Fibroblast of lung (primary cell): ENCODE results near the gene XCL2. TPM values are rescaled to one million over a fixed set of nuclear protein-coding genes. Genes with fewer than 3 reads are reported as not detected.

Source experiments
- DNase-seq, 2 donors: peaks; one replicate each; pipeline versions ENCODE4 v3.0.0 to v3.0.0-alpha.2; 2010; ENCODE audit warnings: low read depth in 2 of 2
- H2AFZ ChIP-seq: 2 replicates; pipeline ENCODE4 v1.5.1; 2012; ENCODE audit warnings: low read length, control low read depth, inconsistent platforms
- H3K27ac ChIP-seq: 2 replicates; pipeline ENCODE4 v1.5.1; 2011; ENCODE audit warnings: low read length, control low read depth; ENCODE audit not compliant: insufficient read depth
- H3K27me3 ChIP-seq: 2 replicates; pipeline ENCODE4 v1.5.1; 2011; ENCODE audit warnings: mild to moderate bottlenecking, low read length; ENCODE audit not compliant: control insufficient read depth, insufficient read depth
- H3K36me3 ChIP-seq: 2 replicates; pipeline ENCODE4 v1.5.1; 2011; ENCODE audit warnings: low read length; ENCODE audit not compliant: control insufficient read depth, insufficient read depth
- H3K4me1 ChIP-seq: 2 replicates; pipeline ENCODE4 v1.5.1; 2011; ENCODE audit warnings: low read length; ENCODE audit not compliant: control insufficient read depth, insufficient read depth; ENCODE audit errors: extremely low read depth
- H3K4me2 ChIP-seq: 2 replicates; pipeline ENCODE4 v1.5.1; 2011; ENCODE audit warnings: low read length, control low read depth; ENCODE audit not compliant: insufficient read depth; ENCODE audit errors: extremely low read depth
- H3K4me3 ChIP-seq, 4 experiments: fragments of 200-600 bp in 1 of 4; sonication (generic) in 1 of 4; replicated peaks in 1 of 4; 2 replicates each; pipeline ENCODE4 v1.5.1; 2011 to 2016; ENCODE audit warnings: low read length in 4 of 4, low read depth in 3 of 4, mild to moderate bottlenecking in 3 of 4, control low read depth in 2 of 4, inconsistent platforms in 1 of 4, mixed read lengths in 1 of 4; ENCODE audit not compliant: insufficient read depth in 1 of 4; ENCODE audit errors: control extremely low read depth in 1 of 4
- H3K79me2 ChIP-seq: 2 replicates; pipeline ENCODE4 v1.5.1; 2012; ENCODE audit warnings: mild to moderate bottlenecking, low read length, inconsistent platforms; ENCODE audit not compliant: control insufficient read depth, insufficient read depth
- H3K9ac ChIP-seq: 2 replicates; pipeline ENCODE4 v1.5.1; 2011; ENCODE audit warnings: mild to moderate bottlenecking, low read length, control low read depth; ENCODE audit not compliant: insufficient read depth
- H3K9me3 ChIP-seq: 2 replicates; pipeline ENCODE4 v1.5.1; 2012; ENCODE audit warnings: low read depth, low read length; ENCODE audit not compliant: control insufficient read depth, insufficient read depth
- H4K20me1 ChIP-seq: 2 replicates; pipeline ENCODE4 v1.5.1; 2011; ENCODE audit warnings: low read length; ENCODE audit not compliant: control insufficient read depth, insufficient read depth; ENCODE audit errors: extremely low read depth
- EZH2 ChIP-seq: IDR thresholded peaks from 2 replicates; pipeline ENCODE4 v1.5.1; 2012; ENCODE audit warnings: low read length, control low read depth, mild to moderate bottlenecking; ENCODE audit errors: missing control alignments
- polyA plus RNA-seq, 2 donors: library from polyadenylated mRNA; depleted of rRNA in 1 of 2; stranded (reverse) in 1 of 2; unstranded in 1 of 2; fragments of >200 nt; gene quantifications; 2 replicates each; pipeline ENCODE4 v1.2.1, GENCODE V29; 2011 to 2012; ENCODE audit warnings: missing spikeins in 1 of 2
- total RNA-seq: library from RNA; depleted of rRNA; stranded (reverse); fragments of >200 nt; gene quantifications from 2 replicates; pipeline ENCODE4 v1.2.1, GENCODE V29; 2014
- TF ChIP-seq, protein P1 (sequence below), 2 donors: IDR thresholded peaks in 1 of 2; conservative IDR thresholded peaks in 1 of 2; 1 replicate in 1 of 2; 2 replicates in 1 of 2; pipeline ENCODE4 v1.5.1; 2011 to 2012; ENCODE audit warnings: low read length in 2 of 2, control low read depth in 1 of 2, inconsistent platforms in 1 of 2, low read depth in 1 of 2, mild to moderate bottlenecking in 1 of 2

XCL2 gene
- total and polyA plus RNA-seq, 2 donors (not counting 1 experiment from before 2014, with no cell fraction given), result not detected

DNA sequence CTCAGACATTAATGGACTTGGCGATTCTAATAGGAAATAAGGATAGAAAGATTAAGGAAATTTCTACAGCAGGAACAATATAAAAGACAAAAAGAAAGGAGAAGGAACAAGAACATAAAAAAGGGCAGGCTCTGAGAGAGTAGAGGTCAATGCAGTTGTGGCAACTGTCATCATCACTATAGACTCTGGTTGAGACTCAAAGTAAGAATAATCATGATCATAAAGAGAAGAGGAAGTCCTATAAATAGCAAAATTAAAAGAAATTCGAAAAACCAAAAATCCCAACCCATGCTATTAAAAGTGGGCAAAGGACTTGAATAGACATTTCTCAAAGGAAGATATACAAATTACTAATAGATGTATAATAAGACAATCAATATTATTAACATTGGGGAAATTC, 18.2 kb upstream of the XCL2 start:
- no peaks in the 10 kb centered on the region for H3K4me1 ChIP-seq

DNA sequence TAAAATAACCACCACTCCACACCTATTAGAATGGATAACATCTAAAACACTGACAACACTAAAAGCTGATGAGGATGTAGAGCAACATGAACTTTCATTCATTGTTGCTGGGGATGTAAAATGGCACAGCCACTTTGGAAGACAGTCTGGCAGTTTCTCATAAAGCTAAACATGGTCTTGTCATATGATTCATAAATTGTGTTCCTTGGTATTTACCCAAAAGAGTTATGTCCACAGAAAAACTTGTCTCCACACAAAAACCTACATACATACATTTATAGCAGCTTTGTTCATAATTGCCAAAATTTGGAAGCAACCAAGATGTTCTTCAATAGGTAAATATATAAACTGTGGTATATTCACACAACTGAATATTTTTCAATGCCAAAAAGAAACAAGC, 16.6 kb upstream of the XCL2 start:
- Histone ChIP-seq H3K36me3 (no peaks in the 10 kb centered on the region), H3K4me2 (no peak overlapping the region), H3K27me3 (no peaks in the 10 kb centered on the region), H3K9me3 (no peaks in the 10 kb centered on the region), H2AFZ (no peak overlapping the region), H3K4me3 (no peak overlapping the region), H4K20me1 (no peaks in the 10 kb centered on the region), H3K9ac (no peak overlapping the region), H3K4me1 (no peaks in the 10 kb centered on the region), H3K79me2 (no peaks in the 10 kb centered on the region), H3K27ac (no peak overlapping the region)
- no peak for DNase-seq
- no peak for TF ChIP-seq EZH2
- TF ChIP-seq, protein P1, sequence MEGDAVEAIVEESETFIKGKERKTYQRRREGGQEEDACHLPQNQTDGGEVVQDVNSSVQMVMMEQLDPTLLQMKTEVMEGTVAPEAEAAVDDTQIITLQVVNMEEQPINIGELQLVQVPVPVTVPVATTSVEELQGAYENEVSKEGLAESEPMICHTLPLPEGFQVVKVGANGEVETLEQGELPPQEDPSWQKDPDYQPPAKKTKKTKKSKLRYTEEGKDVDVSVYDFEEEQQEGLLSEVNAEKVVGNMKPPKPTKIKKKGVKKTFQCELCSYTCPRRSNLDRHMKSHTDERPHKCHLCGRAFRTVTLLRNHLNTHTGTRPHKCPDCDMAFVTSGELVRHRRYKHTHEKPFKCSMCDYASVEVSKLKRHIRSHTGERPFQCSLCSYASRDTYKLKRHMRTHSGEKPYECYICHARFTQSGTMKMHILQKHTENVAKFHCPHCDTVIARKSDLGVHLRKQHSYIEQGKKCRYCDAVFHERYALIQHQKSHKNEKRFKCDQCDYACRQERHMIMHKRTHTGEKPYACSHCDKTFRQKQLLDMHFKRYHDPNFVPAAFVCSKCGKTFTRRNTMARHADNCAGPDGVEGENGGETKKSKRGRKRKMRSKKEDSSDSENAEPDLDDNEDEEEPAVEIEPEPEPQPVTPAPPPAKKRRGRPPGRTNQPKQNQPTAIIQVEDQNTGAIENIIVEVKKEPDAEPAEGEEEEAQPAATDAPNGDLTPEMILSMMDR (conservative IDR thresholded peaks at IDR 0.05 in 1 of 2, IDR thresholded peaks at IDR 0.05 in 1 of 2; ENCODE audit: low read depth in 1 of 2, low read length in 2 of 2), result no peak

More for the DNA sequence above, 18.2 kb upstream of the XCL2 start:
- Histone ChIP-seq H3K9me3 (no peaks in the 10 kb centered on the region), H2AFZ (no peak overlapping the region), H3K4me2 (no peak overlapping the region), H3K79me2 (no peaks in the 10 kb centered on the region), H3K9ac (no peak overlapping the region), H3K27ac (no peak overlapping the region), H4K20me1 (no peaks in the 10 kb centered on the region), H3K36me3 (no peaks in the 10 kb centered on the region), H3K27me3 (no peaks in the 10 kb centered on the region), H3K4me3 (no peak overlapping the region)
- no peak for DNase-seq
- TF ChIP-seq, protein P1 (conservative IDR thresholded peaks at IDR 0.05 in 1 of 2, IDR thresholded peaks at IDR 0.05 in 1 of 2; ENCODE audit: low read depth in 1 of 2, low read length in 2 of 2), result no peak
- no peak for TF ChIP-seq EZH2

- H3K79me2 ChIP-seq, result no peaks in the 10 kb centered on the region
- TF ChIP-seq EZH2, result no peak
- TF ChIP-seq, protein P1 (conservative IDR thresholded peaks at IDR 0.05 in 1 of 2, IDR thresholded peaks at IDR 0.05 in 1 of 2; ENCODE audit: low read depth in 1 of 2, low read length in 2 of 2), result no peak
- no peak overlapping the region for H3K4me2 ChIP-seq
- no peak overlapping the region for H3K9ac ChIP-seq
- no peaks in the 10 kb centered on the region for H3K36me3 ChIP-seq
- no peak overlapping the region for H2AFZ ChIP-seq
- no peak overlapping the region for H3K27ac ChIP-seq
- H3K9me3 ChIP-seq, result no peaks in the 10 kb centered on the region
- H4K20me1 ChIP-seq, result no peaks in the 10 kb centered on the region
- H3K4me3 ChIP-seq, result no peak overlapping the region
- no peaks in the 10 kb centered on the region for H3K27me3 ChIP-seq
- H3K4me1 ChIP-seq, result no peaks in the 10 kb centered on the region
- no peak for DNase-seq
Measured at GRCh38 chr1:168556647-168557046, 12.8 kb upstream of the XCL2 start.
